22Rv1 (cell line): ENCODE measurements around the gene BCHE.

ENCODE experiments used
- ZFX ChIP-seq: fragments of 450-650 bp; IDR thresholded peaks from 2 replicates; pipeline ENCODE4 v1.6.1; 2017; ENCODE audit warnings: antibody characterized with exemption, borderline replicate concordance
- TF ChIP-seq, protein P1 (sequence below): fragments of 450-650 bp; IDR thresholded peaks from 2 replicates; pipeline ENCODE4 v1.5.1; 2017; ENCODE audit warnings: mild to moderate bottlenecking

DNA sequence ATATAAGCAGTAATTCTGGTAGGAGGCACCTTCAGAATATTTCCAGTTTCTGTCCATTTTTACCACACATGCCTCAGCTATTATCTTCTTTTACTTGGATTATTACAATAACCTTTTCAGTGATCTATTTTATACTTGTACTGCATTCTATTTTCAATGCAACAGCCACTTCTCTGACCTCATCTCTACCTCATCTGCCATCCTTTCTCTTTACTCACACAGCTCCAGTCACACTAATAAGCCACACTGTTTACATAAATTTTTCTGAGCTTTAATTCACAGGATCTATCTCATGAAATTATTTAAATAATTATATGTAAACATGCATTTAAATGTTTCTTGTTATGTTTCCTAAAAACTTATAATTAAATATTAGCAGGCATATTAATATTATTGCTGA lies 47.3 kb upstream of the BCHE start:
- TF ChIP-seq, protein P1, sequence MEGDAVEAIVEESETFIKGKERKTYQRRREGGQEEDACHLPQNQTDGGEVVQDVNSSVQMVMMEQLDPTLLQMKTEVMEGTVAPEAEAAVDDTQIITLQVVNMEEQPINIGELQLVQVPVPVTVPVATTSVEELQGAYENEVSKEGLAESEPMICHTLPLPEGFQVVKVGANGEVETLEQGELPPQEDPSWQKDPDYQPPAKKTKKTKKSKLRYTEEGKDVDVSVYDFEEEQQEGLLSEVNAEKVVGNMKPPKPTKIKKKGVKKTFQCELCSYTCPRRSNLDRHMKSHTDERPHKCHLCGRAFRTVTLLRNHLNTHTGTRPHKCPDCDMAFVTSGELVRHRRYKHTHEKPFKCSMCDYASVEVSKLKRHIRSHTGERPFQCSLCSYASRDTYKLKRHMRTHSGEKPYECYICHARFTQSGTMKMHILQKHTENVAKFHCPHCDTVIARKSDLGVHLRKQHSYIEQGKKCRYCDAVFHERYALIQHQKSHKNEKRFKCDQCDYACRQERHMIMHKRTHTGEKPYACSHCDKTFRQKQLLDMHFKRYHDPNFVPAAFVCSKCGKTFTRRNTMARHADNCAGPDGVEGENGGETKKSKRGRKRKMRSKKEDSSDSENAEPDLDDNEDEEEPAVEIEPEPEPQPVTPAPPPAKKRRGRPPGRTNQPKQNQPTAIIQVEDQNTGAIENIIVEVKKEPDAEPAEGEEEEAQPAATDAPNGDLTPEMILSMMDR, result no peak
- no peak for TF ChIP-seq ZFX
